ENCODE results near the gene RGPD5.
"Not testable (repeated sequence)": the region's sequence is repeated elsewhere in the genome, so short reads cannot be mapped to it uniquely, and the experiment has no call there.

RGPD5 gene

DNA sequence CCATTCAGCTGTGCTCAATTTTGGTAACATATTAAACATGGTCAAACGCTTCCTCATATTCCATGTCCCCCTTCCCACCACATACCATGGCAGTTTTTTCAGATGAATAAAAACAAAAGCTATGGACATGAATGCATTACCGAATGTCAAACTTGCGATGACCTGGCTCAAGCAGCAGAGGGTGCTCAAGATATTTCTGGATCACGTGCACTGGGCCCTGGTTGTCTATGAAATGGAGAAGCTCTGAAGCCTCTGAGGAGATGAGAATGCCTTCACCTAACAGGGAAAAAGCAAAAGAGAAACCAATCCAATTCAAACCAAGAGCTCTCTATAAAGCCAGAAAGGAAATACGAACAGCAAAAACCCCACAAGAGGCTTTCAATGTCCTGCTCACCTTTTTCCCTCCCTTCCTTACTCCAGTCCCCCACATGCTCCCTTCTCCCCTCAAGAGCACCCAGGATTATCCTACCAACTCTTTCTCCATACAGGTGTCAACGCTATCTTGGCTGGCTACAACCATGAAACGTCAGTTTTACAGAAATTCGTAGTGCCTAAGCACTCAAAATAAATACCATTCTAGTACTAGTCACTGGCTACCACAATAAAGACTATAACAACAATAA lies 77.1 kb downstream of the RGPD5 start:
- not testable (repeated sequence) for H3K36me3 ChIP-seq (ENCODE audit: insufficient read depth, low read length); H3K4me1 ChIP-seq (ENCODE audit: insufficient read depth, low read length); H3K9me3 ChIP-seq (ENCODE audit: control insufficient read depth, insufficient read depth, low read length); H3K9ac ChIP-seq (ENCODE audit: low read depth, low read length)

DNA sequence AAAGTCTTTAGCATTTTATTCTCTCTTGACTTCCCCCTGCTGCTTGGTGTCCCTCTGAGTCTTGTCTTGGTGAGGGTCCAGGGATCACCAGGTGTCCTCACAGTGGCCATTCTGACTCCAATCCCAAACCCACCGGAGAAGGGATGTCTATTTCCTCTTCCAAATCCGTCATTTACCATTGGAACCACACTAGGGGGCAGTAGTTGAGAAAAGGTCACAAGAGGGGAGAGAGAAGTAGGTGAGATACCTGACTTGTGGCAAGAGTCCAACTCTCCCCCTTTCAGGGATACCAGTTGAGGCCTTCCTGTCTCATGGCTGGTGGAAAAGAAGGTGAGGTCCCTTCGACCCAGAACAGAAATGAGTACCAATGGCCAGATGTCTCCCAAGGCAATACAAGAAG lies 82.5 kb downstream of the RGPD5 start:
- not testable (repeated sequence) for H3K4me1 ChIP-seq (ENCODE audit: insufficient read depth, low read length); H3K9me3 ChIP-seq (ENCODE audit: control insufficient read depth, insufficient read depth, low read length); H3K9ac ChIP-seq (ENCODE audit: low read depth, low read length); H3K36me3 ChIP-seq (ENCODE audit: insufficient read depth, low read length)

DNA sequence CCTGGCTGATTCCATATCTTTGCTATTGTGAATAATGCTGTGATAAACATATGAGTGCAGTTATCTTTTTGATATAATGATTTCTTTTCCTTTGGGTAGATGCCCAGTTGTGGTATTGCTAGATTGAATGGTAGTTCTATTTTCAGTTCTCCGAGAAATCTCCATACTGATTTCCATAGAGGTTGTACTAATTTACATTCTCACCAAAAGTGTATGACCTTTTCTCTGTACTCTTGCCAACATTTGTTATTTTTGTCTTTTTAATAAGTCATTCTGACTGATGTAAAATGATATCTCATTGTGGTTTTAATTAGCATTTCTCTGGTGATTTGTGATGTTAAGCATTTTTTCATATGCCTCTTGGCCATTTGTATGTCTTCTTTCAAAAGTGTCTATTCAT lies 88.0 kb downstream of the RGPD5 start:
- not testable (repeated sequence) for H3K4me1 ChIP-seq (ENCODE audit: insufficient read depth, low read length); H3K9ac ChIP-seq (ENCODE audit: low read depth, low read length); H3K9me3 ChIP-seq (ENCODE audit: control insufficient read depth, insufficient read depth, low read length); H3K36me3 ChIP-seq (ENCODE audit: insufficient read depth, low read length)

- H3K36me3 ChIP-seq (ENCODE audit: insufficient read depth, low read length); H3K9ac ChIP-seq (ENCODE audit: low read depth, low read length); H3K4me1 ChIP-seq (ENCODE audit: insufficient read depth, low read length); H3K9me3 ChIP-seq (ENCODE audit: control insufficient read depth, insufficient read depth, low read length): not testable (repeated sequence)
Observed at GRCh38 chr2:109888414-109888813, 94.3 kb downstream of the RGPD5 start.

- not testable (repeated sequence) for H3K4me1 ChIP-seq (ENCODE audit: insufficient read depth, low read length); H3K9me3 ChIP-seq (ENCODE audit: control insufficient read depth, insufficient read depth, low read length); H3K36me3 ChIP-seq (ENCODE audit: insufficient read depth, low read length); H3K9ac ChIP-seq (ENCODE audit: low read depth, low read length)
Observed at GRCh38 chr2:109889909-109890308, 95.8 kb downstream of the RGPD5 start.

DNA sequence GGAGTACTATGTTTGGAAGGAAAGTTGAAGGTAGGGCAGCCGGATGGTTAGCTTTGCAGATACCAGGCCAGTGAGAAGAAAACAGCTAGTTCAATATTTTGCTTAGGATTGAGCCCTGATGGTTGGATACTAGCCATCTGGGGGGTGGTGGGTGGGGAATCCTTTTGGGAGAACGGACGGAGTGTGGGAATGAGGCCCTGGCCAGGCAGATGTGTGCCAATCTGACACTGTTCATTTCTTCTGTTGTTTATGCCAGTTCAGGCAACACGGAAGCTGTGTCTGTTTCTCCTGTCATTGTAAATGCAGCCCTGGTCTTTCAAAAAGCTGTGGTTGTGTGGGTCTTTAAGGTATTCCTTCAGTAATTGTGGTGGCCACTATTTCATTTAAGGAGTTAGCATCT lies 96.9 kb downstream of the RGPD5 start:
- H3K4me1 ChIP-seq (ENCODE audit: insufficient read depth, low read length); H3K9ac ChIP-seq (ENCODE audit: low read depth, low read length); H3K36me3 ChIP-seq (ENCODE audit: insufficient read depth, low read length); H3K9me3 ChIP-seq (ENCODE audit: control insufficient read depth, insufficient read depth, low read length): not testable (repeated sequence)

DNA sequence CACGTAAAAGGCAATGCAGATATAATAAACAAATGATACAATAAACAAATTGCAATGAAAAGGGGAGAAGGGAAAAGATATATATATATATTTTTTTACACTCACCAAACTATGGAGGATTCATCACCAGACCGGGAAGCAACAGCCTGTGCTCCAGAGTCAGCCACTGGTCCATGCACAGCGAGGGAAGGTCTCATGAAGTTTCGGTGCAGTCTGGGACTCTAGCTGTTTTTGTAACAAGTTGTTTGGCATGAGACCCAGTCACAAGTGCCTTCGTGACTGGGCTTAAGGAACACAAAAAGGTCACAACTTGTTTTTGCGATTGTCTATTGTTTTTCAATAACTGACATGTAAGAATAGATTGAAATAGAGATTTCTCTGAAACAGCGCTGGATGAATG lies 99.6 kb downstream of the RGPD5 start:
- H3K4me1 ChIP-seq (ENCODE audit: insufficient read depth, low read length); H3K9ac ChIP-seq (ENCODE audit: low read depth, low read length); H3K9me3 ChIP-seq (ENCODE audit: control insufficient read depth, insufficient read depth, low read length); H3K36me3 ChIP-seq (ENCODE audit: insufficient read depth, low read length): not testable (repeated sequence)

- not testable (repeated sequence) for H3K36me3 ChIP-seq (ENCODE audit: insufficient read depth, low read length); H3K9ac ChIP-seq (ENCODE audit: low read depth, low read length); H3K9me3 ChIP-seq (ENCODE audit: control insufficient read depth, insufficient read depth, low read length); H3K4me1 ChIP-seq (ENCODE audit: insufficient read depth, low read length)
Observed at GRCh38 chr2:109894141-109894540, 100.0 kb downstream of the RGPD5 start.

DNA sequence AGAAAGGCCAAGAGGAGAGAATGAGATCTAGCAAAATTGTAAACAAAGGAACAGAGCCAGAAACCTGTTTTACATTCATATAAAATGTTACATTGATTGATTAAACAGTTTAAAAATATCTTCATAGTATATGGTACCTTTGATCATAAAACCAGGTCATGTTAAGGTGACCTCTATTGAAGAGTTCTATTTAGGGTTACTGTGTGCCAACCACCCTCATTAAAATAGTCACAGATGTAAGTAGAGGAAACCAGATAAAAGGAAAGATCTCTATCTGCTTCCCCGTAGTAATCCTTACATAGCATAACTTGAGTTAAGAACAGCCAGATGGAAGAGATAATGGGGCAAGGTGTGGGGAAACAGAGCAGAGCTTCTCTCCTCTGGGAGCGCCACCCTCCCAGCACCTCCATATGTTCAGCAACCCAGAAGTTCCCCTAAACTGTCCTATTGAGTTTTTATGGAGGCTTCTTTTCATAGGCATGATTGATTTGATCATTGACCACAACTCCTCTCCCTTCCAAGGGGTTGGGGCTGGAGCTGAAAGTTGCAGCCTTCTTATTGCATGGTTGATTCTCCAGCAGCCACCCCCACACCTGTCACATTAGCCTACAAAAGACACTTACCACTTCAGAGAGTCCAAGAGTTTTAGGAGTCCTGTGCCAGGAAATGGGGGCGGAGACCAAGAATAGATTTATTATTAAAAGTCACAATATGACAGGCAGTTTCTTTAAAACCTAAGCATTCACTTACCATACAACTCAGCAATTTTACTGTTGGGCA lies 101.2 kb downstream of the RGPD5 start:
- H3K36me3 ChIP-seq (ENCODE audit: insufficient read depth, low read length); H3K4me1 ChIP-seq (ENCODE audit: insufficient read depth, low read length); H3K9me3 ChIP-seq (ENCODE audit: control insufficient read depth, insufficient read depth, low read length); H3K9ac ChIP-seq (ENCODE audit: low read depth, low read length): not testable (repeated sequence)

GRCh38 chr2:109896212-109896611 lies 102.1 kb downstream of the RGPD5 start:
- not testable (repeated sequence) for H3K9ac ChIP-seq (ENCODE audit: low read depth, low read length); H3K4me1 ChIP-seq (ENCODE audit: insufficient read depth, low read length); H3K36me3 ChIP-seq (ENCODE audit: insufficient read depth, low read length); H3K9me3 ChIP-seq (ENCODE audit: control insufficient read depth, insufficient read depth, low read length)

DNA sequence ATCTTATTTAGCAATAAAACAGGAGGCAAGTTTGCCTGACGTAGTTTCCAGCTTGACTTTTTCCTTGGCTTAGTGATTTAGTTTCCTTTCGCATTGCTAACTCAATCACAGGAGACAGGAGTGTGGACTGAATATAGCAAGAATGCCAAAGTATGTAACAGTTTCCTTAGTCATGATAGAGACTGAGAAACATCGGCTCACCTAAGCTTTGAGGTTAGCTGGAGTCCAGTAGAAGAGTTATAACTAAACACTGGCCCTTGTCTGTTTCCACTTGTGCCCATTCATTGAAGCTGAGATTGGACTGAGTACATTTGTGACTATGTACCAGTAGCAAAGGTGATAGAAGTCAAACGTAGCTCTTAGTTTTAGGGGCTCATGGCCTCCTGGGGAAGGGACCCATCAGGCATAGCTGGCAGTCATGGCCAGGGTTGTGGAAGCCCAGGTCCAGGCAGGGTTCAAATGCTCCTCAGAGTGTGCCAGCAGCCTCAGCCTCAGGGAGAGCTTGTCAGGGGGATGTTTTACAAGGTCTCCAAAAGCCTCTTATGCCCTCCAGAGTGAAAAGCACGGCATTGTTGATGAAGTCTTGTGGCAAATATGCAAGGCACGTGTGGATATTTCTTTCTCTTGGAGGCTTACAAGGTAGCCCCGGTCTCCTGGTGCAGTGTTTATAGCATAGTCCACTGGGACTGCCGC lies 103.8 kb downstream of the RGPD5 start:
- H3K4me1 ChIP-seq (ENCODE audit: insufficient read depth, low read length); H3K9ac ChIP-seq (ENCODE audit: low read depth, low read length); H3K36me3 ChIP-seq (ENCODE audit: insufficient read depth, low read length); H3K9me3 ChIP-seq (ENCODE audit: control insufficient read depth, insufficient read depth, low read length): not testable (repeated sequence)

DNA sequence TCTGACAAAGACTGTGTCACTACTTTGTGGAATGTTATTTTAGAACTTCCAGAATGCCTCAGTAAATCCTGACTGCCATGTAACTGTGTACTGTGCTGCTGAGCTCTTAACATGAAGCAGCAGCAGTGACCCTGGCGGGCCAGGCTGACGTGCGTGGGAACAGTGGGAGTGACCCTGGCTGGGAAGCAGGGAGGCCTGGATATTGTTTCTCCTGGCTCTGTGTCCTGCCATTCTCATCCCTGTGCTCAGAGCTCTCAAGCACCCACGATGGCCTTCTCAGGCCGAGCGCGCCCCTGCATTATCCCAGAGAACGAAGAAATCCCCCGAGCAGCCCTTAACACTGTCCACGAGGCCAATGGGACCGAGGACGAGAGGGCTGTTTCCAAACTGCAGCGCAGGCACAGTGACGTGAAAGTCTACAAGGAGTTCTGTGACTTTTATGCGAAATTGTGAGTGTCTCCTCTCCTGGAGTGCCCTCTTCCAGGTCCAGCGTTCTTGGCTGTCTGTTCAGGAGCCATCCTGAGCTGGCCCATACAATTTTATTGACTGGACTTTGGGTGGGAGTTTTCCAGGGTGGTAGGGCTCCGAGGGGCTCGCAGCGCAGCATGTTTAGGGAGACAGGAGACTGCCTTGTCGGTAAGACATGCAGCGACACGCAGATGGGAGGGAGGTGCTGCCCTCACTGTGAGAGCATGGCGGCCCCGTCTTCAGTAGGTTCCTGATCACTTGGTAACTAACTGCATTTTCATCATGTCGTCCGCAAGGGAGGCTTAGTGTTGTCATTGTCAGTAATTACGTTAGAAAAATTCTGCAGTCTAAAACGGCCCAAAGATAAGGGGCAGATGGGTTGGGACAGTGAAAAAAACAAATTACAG lies 104.6 kb downstream of the RGPD5 start, which contains the start of gene LIMS3:
LIMS3 (plus strand) TSS at position 227 of the 875 bp plus-strand sequence; CDS start at position 268, 41 bp downstream.
- H3K36me3 ChIP-seq (ENCODE audit: insufficient read depth, low read length); H3K9me3 ChIP-seq (ENCODE audit: control insufficient read depth, insufficient read depth, low read length); H3K4me1 ChIP-seq (ENCODE audit: insufficient read depth, low read length); H3K9ac ChIP-seq (ENCODE audit: low read depth, low read length): not testable (repeated sequence)

GRCh38 chr2:109905796-109906195 lies 111.7 kb downstream of the RGPD5 start:
- H3K9me3 ChIP-seq (ENCODE audit: control insufficient read depth, insufficient read depth, low read length); H3K4me1 ChIP-seq (ENCODE audit: insufficient read depth, low read length); H3K9ac ChIP-seq (ENCODE audit: low read depth, low read length); H3K36me3 ChIP-seq (ENCODE audit: insufficient read depth, low read length): not testable (repeated sequence)
